GM12878 (cell line): ENCODE measurements around the gene LMTK2. TPM values are rescaled to one million over a fixed set of nuclear protein-coding genes. Genes with fewer than 3 reads are reported as not detected.

Source experiments
- ATAC-seq: fragments of 200-7000 bp; cut with Tn5 transposase; 3 replicates; pipeline ENCODE4 v1.9.1; 2020; ENCODE audit warnings: mild to moderate bottlenecking, moderate library complexity
- BruUV-seq: library from RNA; stranded (reverse); fragments of 400-500 nt; replicated peaks from 2 replicates; lab custom pipeline; 2021; lab: Mats Ljungman, UMichigan
- CTCF ChIA-PET: fragments of 300-600 bp; sonication (Branson Sonifier 250); formaldehyde crosslinking; extraction: SDS; loops from one replicate; lab custom pipeline; 2021; ENCODE audit warnings: inconsistent platforms; lab: Yijun Ruan, JAX
- POLR2A ChIA-PET: fragments of 350-600 bp; formaldehyde crosslinking; extraction: SDS; loops from one replicate; lab custom pipeline; 2021; ENCODE audit warnings: inconsistent platforms; lab: Charles Lee
- RAD21 ChIA-PET: fragments of 300-600 bp; sonication (Branson Sonifier 250); formaldehyde crosslinking; loops from one replicate; lab custom pipeline; 2023; ENCODE audit warnings: antibody characterized with exemption; ENCODE audit not compliant: unreplicated experiment; lab: Charles Lee
- SMC1A ChIA-PET: fragments of 300-600 bp; sonication (Branson Sonifier 250); formaldehyde crosslinking; loops from one replicate; lab custom pipeline; 2023; ENCODE audit not compliant: unreplicated experiment, uncharacterized antibody; lab: Charles Lee
- DNase-seq: peaks from one replicate; pipeline ENCODE4 v3.0.0-alpha.2; 2011; ENCODE audit warnings: low read depth, low spot score
- FAIRE-seq: peaks from 3 replicates; lab custom pipeline; 2011; peaks lifted over from hg19 to GRCh38; lab: Jason Lieb, UNC
- H2AFZ ChIP-seq: 2 replicates; pipeline ENCODE4 v1.6.0; 2011; ENCODE audit warnings: low read depth, low read length, control low read depth; ENCODE audit not compliant: control insufficient read depth
- H3K27ac ChIP-seq: 2 replicates; pipeline ENCODE4 v1.5.1; 2011; ENCODE audit warnings: control low read depth; ENCODE audit not compliant: control insufficient read depth, insufficient read depth
- H3K27me3 ChIP-seq, 2 experiments: replicated peaks in 1 of 2; 2 replicates each; pipeline versions ENCODE4 v1.6.0 to v1.6.1; 2011; ENCODE audit warnings: low read length in 1 of 2; ENCODE audit not compliant: control insufficient read depth in 2 of 2, insufficient read depth in 2 of 2
- H3K36me3 ChIP-seq, 2 experiments: 2 replicates each; pipeline ENCODE4 v1.5.1; 2011; ENCODE audit warnings: low read length in 1 of 2; ENCODE audit not compliant: control insufficient read depth in 2 of 2, insufficient read depth in 2 of 2
- H3K4me1 ChIP-seq: 2 replicates; pipeline ENCODE4 v1.6.1; 2011; ENCODE audit warnings: mild to moderate bottlenecking, low read length, moderate library complexity, mixed read lengths; ENCODE audit not compliant: control insufficient read depth, insufficient read depth
- H3K4me2 ChIP-seq: 2 replicates; pipeline ENCODE4 v1.6.0; 2011; ENCODE audit warnings: control low read depth; ENCODE audit not compliant: control insufficient read depth, insufficient read depth
- H3K4me3 ChIP-seq: fragments of 200-600 bp; sonication (generic); 2 replicates; pipeline ENCODE4 v1.5.1; 2016
- H3K79me2 ChIP-seq: 2 replicates; pipeline ENCODE4 v1.6.0; 2011; ENCODE audit warnings: low read length; ENCODE audit not compliant: control insufficient read depth, insufficient read depth
- H3K9ac ChIP-seq: 2 replicates; pipeline ENCODE4 v1.8.0; 2011; ENCODE audit warnings: low read length, control low read depth, mixed read lengths; ENCODE audit not compliant: control insufficient read depth, insufficient read depth
- H3K9me3 ChIP-seq: replicated peaks from 3 replicates; pipeline ENCODE4 v1.5.1; 2011; ENCODE audit warnings: mild to moderate bottlenecking, low read length; ENCODE audit not compliant: control insufficient read depth, insufficient read depth
- H4K20me1 ChIP-seq: 2 replicates; pipeline ENCODE4 v1.6.0; 2011; ENCODE audit not compliant: control insufficient read depth, insufficient read depth
- ATF7 ChIP-seq: fragments of 450-650 bp; IDR thresholded peaks from 2 replicates; pipeline ENCODE4 v1.6.1; 2016; ENCODE audit warnings: low read depth, mild to moderate bottlenecking
- BCL11A ChIP-seq: IDR thresholded peaks from 2 replicates; pipeline ENCODE4 v1.6.1; 2011; ENCODE audit warnings: low read depth, low read length
- CHD4 ChIP-seq: fragments of 200-600 bp; sonication (generic); IDR thresholded peaks from 2 replicates; pipeline ENCODE4 v1.6.1; 2016; ENCODE audit warnings: mild to moderate bottlenecking
- CREM ChIP-seq: IDR thresholded peaks from 2 replicates; pipeline ENCODE4 v1.6.1; 2014; ENCODE audit warnings: antibody characterized with exemption, low read depth
- SMAD1 ChIP-seq: fragments of 450-650 bp; IDR thresholded peaks from 2 replicates; pipeline ENCODE4 v1.6.1; 2018; ENCODE audit warnings: mild to moderate bottlenecking, low read depth; ENCODE audit not compliant: partially characterized antibody
- SPI1 ChIP-seq: IDR thresholded peaks from 2 replicates; pipeline ENCODE4 v1.6.1; 2011; ENCODE audit warnings: low read depth, mild to moderate bottlenecking, low read length, moderate library complexity, borderline replicate concordance; ENCODE audit not compliant: insufficient read depth
- STAT1 ChIP-seq: fragments of 450-650 bp; conservative IDR thresholded peaks from 2 replicates; pipeline ENCODE4 v1.6.1; 2014; ENCODE audit warnings: antibody characterized with exemption, mild to moderate bottlenecking
- ZZZ3 ChIP-seq: IDR thresholded peaks from 2 replicates; pipeline ENCODE4 v1.6.1; 2011; ENCODE audit warnings: low read depth; ENCODE audit not compliant: control insufficient read depth, insufficient read length
- WGBS: methylation state at CpG from one replicate; pipeline ENCODE4 v1.1.6; 2016; ENCODE audit warnings: low lambda C conversion rate; ENCODE audit not compliant: insufficient replicate concordance, insufficient coverage; ENCODE audit errors: missing lambda C conversion rate; 5-methylcytosine and 5-hydroxymethylcytosine counted together
- in situ Hi-C: fragments of 300-500 bp; cut with MboI; formaldehyde crosslinking; loops from 9 replicates; pipeline ENCODE4 v1.14.3; 2018; ENCODE audit warnings: mixed read lengths
- intact Hi-C: fragments of 100-400 bp; cut with micrococcal nuclease; formaldehyde crosslinking; loops from one replicate; pipeline ENCODE4 v1.14.2; 2022; ENCODE audit not compliant: unreplicated experiment
- polyA plus RNA-seq, 11 experiments: library from polyadenylated mRNA; depleted of rRNA in 4 of 11; unstranded in 6 of 11; stranded (reverse) in 5 of 11; fragments of >200 nt; fragmentation: Nextera tagmentation in 4 of 11; fragmentation: Illumina TruSeq in 1 of 11; extraction: Ambion mirVana in 4 of 11; extraction: Trizol in 1 of 11; gene quantifications; 1 replicate in 1 of 11; 2 replicates in 10 of 11; pipeline versions ENCODE4 v1.2.1 to v1.2.3, GENCODE V29; 2011 to 2016; ENCODE audit warnings: inconsistent platforms in 2 of 11, missing spikeins in 2 of 11, low read depth in 1 of 11
- total RNA-seq, 4 experiments: library from RNA; depleted of rRNA in 3 of 4; stranded (reverse); fragments of >200 nt in 3 of 4; fragmentation: Illumina TruSeq in 1 of 4; extraction: Trizol in 1 of 4; gene quantifications; 2 replicates each; pipeline versions ENCODE4 v1.2.1 to v1.2.3, GENCODE V29; 2013 to 2021
- TF ChIP-seq, protein P1 (sequence below): fragments of 450-650 bp; IDR thresholded peaks from 2 replicates; pipeline ENCODE4 v1.6.1; 2016; ENCODE audit warnings: mild to moderate bottlenecking, moderate library complexity, borderline replicate concordance
- TF ChIP-seq, protein P2 (sequence below): fragments of 450-650 bp; formaldehyde crosslinking; IDR thresholded peaks from 2 replicates; pipeline ENCODE4 v1.4.0; 2022; ENCODE audit warnings: mild to moderate bottlenecking, moderate library complexity

The LMTK2 gene
- total and polyA plus RNA-seq, 10 of the 15 experiments (the other 5 are each of a cell fraction or from before 2014, with no cell fraction given): 0.68 to 8.7 (median 4.6) TPM

DNA sequence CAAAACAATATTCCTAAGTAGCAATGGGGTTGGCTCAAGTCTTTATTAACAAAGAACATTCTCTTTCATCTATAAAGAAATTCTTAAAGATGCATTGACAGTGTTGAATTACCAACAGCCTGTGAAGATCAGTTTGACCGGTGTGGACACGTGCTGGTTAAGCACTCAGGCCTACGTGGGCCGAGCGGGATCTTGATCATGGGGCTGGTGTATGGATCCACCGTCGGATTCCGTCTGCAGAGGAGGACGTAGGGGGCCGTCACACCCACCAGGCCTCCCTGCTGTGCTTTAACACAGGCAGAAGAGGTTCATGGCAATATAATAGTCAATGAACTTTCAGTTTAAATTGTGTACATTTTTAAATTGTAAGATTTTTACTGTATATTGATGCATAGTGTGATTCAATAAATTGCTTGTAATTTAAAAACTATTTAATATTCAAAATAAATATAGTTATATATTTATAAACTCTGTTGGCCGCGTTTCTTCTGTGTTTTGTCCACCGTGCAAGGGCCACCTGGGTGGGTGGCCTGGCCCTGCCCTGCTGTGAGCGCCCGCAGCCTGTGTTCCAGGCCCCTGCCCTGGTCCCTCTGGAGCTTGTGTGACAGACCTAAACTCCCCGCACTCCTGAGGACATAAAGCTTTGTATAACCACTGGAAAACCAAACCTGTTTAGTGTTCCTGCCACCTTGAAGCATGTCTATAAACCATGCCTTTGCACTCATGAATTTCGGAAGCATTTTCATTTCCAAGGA lies 102.7 kb downstream of the LMTK2 start (continued):
- TF ChIP-seq, protein P1, sequence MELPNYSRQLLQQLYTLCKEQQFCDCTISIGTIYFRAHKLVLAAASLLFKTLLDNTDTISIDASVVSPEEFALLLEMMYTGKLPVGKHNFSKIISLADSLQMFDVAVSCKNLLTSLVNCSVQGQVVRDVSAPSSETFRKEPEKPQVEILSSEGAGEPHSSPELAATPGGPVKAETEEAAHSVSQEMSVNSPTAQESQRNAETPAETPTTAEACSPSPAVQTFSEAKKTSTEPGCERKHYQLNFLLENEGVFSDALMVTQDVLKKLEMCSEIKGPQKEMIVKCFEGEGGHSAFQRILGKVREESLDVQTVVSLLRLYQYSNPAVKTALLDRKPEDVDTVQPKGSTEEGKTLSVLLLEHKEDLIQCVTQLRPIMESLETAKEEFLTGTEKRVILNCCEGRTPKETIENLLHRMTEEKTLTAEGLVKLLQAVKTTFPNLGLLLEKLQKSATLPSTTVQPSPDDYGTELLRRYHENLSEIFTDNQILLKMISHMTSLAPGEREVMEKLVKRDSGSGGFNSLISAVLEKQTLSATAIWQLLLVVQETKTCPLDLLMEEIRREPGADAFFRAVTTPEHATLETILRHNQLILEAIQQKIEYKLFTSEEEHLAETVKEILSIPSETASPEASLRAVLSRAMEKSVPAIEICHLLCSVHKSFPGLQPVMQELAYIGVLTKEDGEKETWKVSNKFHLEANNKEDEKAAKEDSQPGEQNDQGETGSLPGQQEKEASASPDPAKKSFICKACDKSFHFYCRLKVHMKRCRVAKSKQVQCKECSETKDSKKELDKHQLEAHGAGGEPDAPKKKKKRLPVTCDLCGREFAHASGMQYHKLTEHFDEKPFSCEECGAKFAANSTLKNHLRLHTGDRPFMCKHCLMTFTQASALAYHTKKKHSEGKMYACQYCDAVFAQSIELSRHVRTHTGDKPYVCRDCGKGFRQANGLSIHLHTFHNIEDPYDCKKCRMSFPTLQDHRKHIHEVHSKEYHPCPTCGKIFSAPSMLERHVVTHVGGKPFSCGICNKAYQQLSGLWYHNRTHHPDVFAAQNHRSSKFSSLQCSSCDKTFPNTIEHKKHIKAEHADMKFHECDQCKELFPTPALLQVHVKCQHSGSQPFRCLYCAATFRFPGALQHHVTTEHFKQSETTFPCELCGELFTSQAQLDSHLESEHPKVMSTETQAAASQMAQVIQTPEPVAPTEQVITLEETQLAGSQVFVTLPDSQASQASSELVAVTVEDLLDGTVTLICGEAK: no peak
- TF ChIP-seq ZZZ3: no peak
- no peak for TF ChIP-seq STAT1
- no peak for TF ChIP-seq SMAD1
- TF ChIP-seq SPI1: no peak
- TF ChIP-seq CREM: no peak

DNA sequence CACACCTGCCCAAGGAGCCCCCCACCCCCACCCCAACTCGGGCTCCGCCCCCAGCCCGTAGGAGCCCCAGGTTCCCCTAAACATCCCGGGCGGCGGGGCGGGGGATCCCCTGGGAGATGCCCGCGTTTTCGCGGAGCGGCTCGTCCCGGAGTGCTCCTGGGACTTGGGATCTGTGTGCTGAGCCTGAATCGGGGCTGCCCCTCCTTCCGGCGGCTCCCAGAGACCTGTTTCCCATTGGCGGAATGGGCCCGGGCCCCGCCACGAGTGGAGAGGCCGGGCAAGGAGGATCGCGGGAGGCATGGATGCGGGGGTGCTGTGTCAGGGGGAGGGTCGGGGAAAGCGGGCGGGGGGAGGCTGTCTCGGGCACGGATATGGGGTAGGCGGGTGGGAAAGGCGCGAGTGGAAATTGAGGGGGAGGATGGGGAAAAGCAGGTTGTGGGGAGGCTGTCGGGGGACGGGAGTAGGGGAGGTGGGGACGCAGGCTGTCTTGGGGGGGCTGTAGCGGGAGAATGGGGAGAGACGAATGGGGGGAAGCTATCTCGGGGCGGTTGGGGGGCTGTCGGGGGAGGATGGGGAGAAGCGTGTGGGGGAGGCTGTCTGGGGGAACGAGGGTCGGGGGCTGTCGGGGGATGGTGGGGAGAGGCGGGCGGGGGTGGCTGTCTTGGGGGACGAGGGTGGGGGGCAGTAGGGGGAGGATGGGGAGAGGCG lies 104.0 kb downstream of the LMTK2 start:
- intact Hi-C loops (no loop called here), in situ Hi-C loops (no loop called here)
- Histone ChIP-seq H3K27me3 (no peaks in the 10 kb centered on the region), H3K79me2 (no peaks in the 10 kb centered on the region), H3K36me3 (peaks cover 3 to 5% of the 10 kb centered on the region in 2 experiments; a peak in 3 of 4 replicates), H3K27ac (no peak overlapping the region), H2AFZ (no peak overlapping the region), H3K4me1 (no peaks in the 10 kb centered on the region), H3K4me2 (no peak overlapping the region), H4K20me1 (no peaks in the 10 kb centered on the region), H3K9ac (no peak overlapping the region), H3K9me3 (no peaks in the 10 kb centered on the region), H3K4me3 (no peak overlapping the region)
- FAIRE-seq: no peak
- TF ChIP-seq CHD4: no peak
- no peak for TF ChIP-seq BCL11A
- TF ChIP-seq ATF7: no peak
- TF ChIP-seq, protein P2, sequence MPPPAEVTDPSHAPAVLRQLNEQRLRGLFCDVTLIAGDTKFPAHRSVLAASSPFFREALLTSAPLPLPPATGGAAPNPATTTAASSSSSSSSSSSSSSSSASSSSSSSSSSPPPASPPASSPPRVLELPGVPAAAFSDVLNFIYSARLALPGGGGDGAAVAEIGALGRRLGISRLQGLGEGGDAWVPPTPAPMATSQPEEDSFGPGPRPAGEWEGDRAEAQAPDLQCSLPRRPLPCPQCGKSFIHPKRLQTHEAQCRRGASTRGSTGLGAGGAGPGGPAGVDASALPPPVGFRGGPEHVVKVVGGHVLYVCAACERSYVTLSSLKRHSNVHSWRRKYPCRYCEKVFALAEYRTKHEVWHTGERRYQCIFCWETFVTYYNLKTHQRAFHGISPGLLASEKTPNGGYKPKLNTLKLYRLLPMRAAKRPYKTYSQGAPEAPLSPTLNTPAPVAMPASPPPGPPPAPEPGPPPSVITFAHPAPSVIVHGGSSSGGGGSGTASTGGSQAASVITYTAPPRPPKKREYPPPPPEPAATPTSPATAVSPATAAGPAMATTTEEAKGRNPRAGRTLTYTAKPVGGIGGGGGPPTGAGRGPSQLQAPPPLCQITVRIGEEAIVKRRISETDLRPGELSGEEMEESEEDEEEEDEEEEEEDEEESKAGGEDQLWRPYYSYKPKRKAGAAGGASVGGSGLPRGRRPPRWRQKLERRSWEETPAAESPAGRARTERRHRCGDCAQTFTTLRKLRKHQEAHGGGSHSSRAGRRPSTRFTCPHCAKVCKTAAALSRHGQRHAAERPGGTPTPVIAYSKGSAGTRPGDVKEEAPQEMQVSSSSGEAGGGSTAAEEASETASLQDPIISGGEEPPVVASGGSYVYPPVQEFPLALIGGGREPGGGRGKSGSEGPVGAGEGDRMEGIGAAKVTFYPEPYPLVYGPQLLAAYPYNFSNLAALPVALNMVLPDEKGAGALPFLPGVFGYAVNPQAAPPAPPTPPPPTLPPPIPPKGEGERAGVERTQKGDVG: no peak
- DNase-seq: no peak
- ChIA-PET POLR2A (no interaction called here), SMC1A (no interaction called here), RAD21 (no interaction called here), CTCF (no interaction called here)
- no peak for ATAC-seq
- BruUV-seq: no TSS peak
- WGBS: 19% methylated on average over 16 of the region's 49 CpGs
